OCI-LY3 (cell line): ENCODE measurements around the gene HYCC1.

Experiments
- CTCF ChIP-seq: fragments of 200-600, 300-600 bp; sonication (generic); IDR thresholded peaks from 2 replicates; pipeline ENCODE4 v1.5.1; 2014; ENCODE audit warnings: antibody characterized with exemption, low read length, low read depth
- EZH2phosphoT487 ChIP-seq: fragments of 200-600 bp; shearing (Covaris generic); IDR thresholded peaks from 2 replicates; pipeline ENCODE4 v1.6.1; 2018; ENCODE audit warnings: antibody characterized with exemption, mixed run types, low read depth

- TF ChIP-seq CTCF (no peak), EZH2phosphoT487 (no peak)
Measured at GRCh38 chr7:22980422-22980821, 33.5 kb downstream of the HYCC1 start.
